GM18519 (cell line): Measurements from ENCODE around the gene ENTPD6.
"Not testable (repeated sequence)": the region's sequence is repeated elsewhere in the genome, so short reads cannot be mapped to it uniquely, and the experiment has no call there.

Experiments
- ATAC-seq: cut with Tn5 transposase; IDR thresholded peaks from one replicate; pipeline ENCODE4 v1.9.1; 2021; ENCODE audit warnings: mild to moderate bottlenecking, moderate library complexity; ENCODE audit not compliant: unreplicated experiment, low FRiP score

Gene ENTPD6

DNA sequence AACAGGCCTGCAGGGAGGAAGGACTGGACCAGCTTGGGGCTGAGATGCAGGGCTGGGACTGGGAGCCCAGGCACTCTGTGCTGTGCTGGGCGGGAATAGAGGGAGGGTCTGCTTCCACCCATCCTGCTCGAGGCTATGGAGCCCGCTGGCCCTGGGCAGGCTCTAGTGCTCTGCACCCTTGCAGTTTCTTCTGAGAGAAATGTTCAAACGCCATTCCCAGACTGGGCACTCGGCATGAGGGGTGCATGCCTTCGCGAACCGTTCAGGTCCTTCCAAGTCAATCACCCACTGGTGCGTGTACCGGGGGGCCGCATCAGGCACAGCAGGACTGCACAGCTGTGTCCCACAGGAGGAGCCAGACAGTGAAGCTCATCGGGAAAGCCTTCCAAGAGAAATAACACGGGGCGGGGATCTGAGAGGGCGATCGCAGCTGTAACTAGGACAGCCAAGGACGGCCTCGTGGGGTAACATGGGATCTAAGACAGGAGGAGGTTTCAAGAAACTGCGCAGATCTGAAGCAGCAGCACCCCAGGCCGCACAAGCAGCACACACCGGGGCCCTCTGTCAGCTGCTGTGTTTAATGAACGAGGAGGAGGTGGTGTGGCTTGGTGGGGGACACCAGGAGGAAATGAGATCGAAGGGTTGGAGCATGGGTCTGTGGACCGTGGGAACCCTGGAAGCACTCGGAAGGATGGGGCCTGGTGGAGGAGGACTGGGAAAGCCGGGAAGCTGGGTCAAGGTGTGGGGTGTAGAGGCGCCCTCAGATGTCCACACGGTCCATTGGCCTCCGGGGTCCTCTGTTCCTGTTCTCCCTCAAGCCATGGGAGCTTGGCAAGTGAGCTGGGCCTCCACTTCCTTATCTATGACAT, 26.3 kb downstream of the ENTPD6 start:
- ATAC-seq = no peak

DNA sequence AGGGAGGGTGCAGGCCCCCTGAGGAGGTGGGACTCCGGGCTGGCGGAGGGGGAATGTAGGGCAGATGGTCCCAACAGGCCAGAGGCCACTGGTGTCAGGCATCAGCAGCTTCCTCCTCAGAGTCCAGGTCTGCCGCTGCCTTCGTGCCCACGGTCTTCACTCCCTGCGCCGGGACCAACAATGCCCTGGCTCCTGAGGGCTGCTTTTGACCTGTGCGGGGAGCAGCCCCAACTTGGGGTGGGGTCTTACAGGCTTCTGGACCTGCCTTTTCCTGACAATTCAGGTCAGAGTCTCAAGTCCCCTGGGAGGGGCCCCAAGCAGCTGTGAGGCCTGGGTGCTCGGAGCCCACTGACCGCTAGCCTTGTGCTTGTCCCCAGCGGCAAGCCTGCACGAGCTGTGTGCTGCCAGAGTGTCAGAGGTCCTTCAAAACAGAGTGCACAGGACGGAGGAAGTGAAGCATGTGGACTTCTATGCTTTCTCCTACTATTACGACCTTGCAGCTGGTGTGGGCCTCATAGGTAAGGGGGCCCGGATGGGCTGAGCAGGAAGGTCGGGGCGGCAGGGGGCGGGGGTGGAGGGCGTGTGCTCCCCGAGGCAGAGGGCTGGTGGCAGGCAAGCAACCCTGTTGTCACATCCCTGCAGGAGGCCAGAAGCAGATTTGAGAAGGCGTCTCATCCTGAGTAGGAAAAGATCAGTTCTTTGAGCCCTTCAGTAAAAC, 27.1 kb downstream of the ENTPD6 start:
- ATAC-seq = no peak

DNA sequence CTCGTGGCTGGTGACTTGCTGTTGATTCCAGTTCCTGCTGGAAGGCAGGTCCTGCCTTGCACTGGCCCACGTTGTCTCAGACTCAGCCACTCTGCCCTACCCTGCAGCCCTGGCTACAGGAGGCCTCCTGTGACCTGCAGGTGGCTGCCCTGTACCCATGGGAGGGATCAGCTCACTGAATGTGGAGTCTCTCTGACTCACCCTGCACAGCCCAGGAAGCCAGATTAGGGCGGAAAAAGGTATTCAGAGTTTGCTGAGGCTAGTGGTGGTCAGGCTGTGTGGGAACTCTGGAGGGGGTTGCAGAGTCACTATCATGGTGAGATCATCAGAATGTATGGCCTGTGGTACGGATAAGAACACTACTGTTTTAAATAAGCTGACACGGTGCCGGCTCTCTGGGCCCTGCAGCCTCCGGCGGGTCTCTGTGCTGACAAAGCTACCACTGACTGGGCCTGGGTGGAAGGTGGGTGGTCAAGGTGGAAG, 27.7 kb downstream of the ENTPD6 start:
- no peak for ATAC-seq

DNA sequence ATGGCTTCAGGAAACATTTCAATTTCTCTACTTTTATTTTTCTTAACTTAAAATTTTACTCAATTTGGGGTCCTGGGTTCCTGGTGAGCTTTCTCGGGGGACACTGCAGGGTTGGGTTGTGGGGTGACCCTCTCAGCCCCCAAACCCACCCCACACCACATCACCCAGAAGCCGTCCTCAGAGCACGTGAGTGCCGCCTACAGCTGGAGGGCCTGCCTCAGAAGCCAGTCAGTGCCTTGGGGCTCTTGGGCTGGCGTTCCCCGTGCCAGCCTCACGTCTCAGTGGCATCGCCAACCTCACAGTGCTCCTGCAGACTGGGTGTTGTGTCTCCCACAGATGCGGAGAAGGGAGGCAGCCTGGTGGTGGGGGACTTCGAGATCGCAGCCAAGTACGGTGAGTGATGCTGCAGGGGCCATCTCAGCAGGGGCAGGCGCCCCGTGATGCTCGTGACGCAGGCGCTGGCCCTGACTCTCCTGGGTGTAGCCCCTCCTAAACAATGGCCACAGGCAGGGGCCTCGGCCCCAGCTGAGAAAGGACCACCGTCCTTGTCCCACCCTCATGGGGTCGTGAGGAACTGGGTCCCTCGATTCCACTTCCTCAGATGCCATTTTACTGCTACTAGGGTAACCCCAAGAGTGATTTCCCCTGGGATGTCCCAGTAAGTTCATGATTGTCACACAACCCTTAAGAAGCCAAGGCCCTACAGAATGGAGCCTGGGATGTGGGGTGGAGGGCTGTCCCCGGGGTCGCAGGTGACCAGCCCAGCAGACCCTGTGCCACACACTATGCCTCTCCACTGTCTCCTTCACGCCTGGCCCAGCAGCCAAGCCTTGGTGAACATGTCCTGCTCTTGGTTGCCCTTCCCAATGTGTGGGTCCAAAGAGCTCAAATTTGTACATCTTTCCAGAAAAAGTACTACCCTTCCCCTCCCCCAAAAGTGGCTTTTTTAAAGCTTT, 28.5 kb downstream of the ENTPD6 start:
- no peak for ATAC-seq

DNA sequence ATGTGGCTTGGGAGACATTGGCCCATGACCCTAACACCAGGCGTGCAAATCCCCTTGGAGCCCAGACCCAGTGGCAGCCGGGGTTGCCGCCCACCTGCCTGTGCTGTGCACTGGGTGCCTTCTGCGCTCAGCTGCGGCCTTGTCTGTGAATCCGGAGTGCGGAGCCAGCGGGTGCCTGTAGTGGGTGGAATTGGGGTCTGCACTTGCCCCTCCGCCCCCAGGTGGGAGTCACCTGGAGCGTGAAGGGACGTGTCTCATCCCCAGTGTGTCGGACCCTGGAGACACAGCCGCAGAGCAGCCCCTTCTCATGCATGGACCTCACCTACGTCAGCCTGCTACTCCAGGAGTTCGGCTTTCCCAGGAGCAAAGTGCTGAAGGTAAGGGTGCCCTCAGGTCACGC, 29.4 kb downstream of the ENTPD6 start:
- ATAC-seq = no peak

DNA sequence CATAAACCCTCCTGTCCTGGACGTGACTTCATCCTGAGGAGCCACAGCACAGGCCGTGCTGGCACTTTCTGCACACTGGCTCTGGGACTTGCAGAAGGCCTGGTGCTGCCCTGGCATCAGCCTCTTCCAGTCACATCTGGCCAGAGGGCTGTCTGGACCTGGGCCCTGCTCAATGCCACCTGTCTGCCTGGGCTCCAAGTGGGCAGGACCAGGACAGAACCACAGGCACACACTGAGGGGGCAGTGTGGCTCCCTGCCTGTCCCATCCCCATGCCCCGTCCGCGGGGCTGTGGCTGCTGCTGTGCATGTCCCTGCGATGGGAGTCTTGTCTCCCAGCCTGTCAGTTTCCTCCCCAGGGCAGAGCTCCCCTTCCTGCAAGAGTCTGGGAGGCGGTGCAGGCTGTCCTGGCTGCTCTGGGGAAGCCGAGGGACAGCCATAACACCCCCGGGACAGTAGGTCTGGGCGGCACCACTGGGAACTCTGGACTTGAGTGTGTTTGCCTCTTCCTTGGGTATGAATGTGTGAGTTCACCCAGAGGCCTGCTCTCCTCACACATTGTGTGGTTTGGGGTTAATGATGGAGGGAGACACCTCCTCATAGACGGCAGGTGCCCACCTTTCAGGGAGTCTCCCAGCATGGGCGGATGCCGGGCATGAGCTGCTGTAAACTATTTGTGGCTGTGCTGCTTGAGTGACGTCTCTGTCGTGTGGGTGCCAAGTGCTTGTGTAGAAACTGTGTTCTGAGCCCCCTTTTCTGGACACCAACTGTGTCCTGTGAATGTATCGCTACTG, 30.3 kb downstream of the ENTPD6 start:
- ATAC-seq = no peak

DNA sequence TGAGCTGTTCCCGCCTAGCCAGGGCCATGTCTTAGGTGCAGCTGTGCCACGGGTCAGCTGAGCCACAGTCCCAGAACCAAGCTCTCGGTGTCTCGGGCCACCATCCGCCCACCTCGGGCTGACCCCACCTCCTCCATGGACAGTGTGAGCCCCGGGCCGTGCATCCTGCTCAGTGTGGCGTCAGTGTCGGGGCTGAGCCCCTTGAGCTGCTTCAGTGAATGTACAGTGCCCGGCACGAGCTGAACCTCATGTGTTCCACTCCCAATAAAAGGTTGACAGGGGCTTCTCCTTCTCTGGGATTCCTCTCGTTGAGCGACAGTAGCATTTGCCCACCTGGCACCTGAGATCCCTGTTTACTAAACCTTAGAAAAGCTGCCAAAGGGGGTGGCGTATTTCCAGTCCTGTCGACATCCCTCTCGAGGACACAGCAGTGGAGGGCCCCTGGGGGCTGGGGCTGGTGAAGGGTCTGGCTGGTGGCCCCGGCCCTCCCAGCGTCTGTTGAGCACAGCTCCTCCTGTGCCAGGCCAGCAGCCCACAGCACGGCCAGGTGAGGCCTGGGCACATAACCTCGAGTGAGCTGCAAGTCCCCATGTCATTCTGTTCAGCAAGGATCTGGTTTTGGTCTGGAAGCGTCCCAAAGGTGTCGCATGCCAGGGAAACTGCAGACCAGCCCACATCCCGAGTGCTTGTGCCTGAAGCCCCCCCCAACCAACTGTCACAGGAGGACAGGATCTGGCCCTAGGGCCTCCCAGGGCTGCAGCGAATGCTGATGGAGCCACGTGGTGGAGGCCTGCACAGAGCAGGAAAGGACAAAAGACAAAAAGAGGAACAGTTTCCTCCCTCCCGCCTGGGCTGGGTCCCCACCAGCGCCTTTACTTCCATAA, 31.2 kb downstream of the ENTPD6 start:
- ATAC-seq = no peak

DNA sequence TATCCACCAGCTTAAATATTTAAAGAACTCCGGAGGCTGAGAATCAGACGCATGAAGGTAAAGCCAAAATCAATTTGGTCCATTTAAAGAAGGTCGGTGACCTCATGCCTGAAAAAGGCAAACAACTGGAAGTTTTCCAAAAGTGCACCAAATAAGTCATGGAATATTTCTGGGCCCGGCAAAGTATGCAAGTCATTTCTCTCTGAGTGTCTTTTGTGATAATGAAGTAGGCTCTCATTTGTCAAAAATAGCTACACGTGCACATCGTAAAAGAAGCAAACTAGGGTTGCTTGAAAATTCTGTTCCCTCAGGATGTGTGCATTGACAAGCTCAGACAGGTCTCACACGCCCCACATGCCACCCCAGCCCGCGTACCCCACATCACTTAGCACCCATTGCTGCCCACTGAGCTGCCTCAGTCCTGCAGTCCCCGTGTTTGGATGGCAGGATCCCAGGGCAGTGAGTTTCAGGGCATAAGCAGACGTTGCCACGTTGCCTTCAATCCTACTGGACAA, 31.9 kb downstream of the ENTPD6 start:
- no peak for ATAC-seq

DNA sequence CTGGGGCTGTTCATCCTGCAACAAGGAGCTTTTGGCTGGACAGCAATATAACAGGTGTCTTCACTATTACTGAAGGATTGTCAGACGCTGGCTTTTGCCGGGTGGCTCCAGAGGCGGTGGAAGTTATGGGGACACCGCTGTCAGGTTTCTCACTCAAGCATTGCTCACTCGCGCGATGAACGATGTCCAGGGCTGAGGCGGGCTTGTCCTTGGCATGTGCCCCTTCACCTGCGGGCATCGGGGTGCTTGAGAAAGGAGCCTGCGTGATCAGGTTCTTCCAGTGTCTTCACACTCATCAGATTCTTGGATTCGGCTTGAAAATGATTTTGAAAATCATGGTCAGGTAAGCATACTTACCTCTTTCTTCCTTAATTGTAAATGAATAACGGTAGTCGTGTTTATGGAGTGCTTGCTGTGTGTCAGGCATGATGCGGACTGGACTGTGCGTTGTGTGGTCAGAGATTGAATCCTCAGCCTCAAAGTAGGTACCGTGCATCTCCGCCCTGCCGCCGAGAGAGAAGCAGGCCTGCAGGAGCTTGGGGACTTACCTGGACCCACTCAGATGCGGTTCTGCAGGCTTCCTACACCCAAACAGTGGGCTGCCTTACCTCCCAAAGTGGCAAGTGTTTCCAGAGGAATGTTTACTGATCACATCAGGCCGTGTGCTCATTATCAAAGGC, 34.1 kb downstream of the ENTPD6 start:
- ATAC-seq = no peak

DNA sequence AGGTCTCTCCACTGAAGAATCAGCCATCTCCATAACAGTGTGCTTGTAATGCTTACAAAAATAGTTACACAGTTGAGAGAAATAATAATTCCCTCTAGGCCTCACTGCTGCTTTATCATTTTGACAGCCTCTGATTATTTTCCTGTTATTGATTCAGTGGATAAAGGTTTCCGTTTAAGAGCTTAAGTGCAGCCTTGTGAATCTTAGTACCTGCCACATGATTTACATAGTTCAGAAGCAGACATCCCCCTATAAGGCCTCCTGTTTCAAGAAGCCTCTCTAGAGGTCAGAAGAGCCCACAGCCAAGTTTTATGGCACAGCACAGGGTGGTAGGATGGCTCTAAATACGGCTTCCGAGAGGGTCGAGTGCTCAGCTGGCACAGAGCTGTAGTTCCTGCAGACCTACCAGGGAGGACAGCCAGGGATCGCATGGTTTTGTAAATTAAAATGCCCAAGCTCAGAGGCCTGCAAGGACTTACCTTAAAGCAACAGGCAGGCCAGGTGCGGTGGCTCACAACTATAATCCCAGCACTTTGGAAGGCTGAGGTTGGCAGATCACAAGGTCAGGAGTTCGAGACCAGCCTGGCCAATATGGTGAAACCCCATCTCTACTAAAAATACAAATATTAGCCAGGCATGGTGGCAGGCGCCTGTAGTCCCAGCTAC, 34.8 kb downstream of the ENTPD6 start:
- ATAC-seq = no peak

DNA sequence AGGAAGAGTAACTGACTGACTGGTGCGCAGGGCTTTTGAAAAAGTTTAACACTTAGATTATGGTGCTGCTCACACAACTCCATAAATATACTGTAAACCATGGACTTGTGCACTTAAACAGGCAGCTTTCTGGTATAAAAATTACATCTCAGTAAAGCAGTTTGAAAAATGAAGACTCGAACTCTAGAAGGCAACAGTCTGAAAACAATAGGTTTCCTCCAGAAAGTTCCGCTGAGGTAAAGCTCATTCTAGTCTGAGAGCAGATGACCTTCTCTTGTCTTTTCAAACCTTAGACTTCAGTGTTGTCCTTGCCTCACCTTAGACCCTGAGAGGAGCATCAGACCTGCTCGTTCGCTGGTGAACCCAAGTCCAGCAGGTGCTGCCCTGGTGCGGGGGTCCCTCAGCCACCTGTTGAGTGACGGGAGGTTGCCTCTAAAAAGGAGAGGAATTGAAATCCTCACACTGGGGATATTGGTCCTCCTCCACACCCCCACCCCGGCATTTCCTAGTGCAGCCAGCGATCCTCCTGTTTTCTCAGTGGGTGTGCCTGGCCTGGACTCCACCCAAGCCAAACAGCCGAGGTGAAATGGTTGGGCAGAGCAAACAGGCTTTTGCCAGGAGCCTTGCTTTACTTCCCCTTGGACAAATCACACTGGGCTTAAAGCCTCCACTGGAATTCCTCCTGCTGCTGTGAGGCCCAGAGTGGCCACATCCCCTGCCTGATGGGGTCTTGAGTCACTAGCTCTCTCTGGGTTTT, 37.7 kb downstream of the ENTPD6 start:
- no peak for ATAC-seq

DNA sequence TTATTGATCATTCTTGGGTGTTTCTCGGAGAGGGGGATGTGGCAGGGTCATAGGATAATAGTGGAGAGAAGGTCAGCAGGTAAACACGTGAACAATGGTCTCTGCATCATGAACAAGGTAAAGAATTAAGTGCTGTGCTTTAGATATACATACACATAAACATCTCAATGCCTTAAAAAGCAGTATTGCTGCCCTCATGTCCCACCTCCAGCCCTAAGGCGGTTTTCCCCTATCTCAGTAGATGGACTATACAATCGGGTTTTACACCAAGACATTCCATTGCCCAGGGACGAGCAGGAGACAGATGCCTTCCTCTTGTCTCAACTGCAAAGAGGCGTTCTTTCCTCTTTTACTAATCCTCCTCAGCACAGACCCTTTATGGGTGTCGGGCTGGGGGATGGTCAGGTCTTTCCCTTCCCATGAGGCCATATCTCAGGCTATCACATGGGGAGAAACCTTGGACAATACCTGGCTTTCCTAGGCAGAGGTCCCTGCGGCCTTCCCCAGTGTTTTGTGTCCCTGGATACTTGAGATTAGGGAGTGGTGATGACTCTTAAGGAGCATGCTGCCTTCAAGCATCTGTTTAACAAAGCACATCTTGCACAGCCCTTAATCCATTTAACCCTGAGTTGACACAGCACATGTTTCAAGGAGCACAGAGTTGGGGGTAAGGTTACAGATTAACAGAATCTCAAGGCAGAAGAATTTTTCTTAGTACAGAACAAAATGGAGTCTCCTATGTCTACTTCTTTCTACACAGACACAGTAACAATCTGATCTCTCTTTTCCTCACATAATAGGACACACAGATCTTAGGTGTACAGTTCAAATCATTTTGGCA, 38.7 kb downstream of the ENTPD6 start:
- not testable (repeated sequence) for ATAC-seq

DNA sequence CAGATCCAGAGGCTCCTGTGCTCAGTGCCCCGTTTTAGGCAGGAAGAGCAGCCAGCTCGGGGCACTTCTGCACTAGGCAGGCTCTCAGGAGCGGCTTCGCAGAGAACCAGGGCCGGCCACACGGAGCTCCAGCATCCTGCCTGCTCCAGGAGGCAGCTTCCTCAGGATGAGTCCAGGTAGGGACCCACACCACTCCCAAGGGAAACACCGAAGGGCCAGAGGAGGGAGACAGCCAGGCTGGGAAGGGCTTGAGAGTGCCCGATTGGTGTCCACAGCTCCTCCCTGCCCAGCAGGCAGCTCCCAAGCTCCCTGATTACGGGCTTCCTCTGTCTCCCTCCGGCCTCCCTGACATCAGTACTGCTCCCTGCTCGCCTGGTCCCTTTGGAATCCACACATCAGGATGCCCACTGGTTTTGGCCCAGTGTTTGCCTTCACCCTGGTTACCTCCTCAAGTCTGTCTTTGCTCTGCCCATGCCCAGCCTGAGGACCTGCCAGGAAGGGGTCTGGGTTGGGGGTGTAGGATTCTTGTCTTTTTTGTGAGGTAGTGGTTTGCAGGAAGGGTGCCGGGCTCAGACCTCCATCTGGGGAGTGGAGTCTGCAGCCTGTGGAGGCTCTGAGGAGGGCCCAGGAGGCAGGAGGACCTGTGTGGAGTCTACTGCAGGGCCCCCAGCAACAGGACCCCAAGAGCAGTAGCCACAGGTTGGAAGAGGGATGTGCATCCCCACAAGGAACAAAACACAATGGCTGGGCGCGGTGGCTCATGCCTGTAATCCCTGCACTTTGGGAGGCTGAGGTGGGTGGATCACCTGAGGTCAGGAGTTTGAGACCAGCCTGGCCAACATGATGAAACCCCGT, 41.2 kb downstream of the ENTPD6 start:
- ATAC-seq = no peak

DNA sequence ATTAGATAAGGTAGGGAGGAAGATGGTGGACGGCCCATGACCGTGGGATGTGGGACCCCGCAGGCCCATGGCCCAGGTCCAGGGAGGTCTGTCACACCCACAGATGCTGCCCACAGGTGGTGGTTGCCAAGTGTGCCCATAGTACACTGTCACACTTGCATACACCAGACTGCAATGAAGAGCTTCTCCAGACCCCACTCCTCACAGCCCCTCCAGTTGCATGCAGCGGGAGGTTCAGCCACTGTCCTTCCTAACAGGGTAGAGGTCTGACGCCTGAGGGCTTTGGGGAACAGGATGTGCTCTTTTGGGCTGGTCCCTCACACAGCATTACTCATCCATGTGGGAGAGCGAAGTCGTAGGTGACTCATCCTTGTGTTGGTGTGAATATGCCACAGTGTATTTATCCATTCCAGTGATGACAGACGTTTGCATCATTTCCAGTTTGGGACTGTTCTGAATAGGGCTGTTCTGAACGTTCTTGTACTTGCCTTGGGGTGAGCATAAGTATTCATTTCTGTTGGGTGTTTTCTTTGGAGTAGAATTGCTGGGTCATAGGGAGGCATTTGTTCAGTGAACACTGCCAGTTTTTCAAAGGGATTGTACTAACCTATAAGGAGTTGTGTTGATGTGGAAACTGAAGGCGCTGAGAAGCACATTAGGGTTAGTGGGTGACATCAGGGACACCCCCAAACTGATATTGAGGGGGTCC, 42.3 kb downstream of the ENTPD6 start:
- ATAC-seq = no peak
